Caco-2 (cell line): ENCODE measurements around the gene RNU5D-1. TPM values are rescaled to one million over a fixed set of nuclear protein-coding genes. Genes with fewer than 3 reads are reported as not detected.

ENCODE experiments used
- BruUV-seq: library from RNA; stranded (reverse); fragments of 400-500 nt; replicated peaks from 2 replicates; lab custom pipeline; 2021; lab: Mats Ljungman, UMichigan
- CTCF ChIA-PET: fragments of 300-600 bp; sonication (Branson Sonifier 250); formaldehyde crosslinking; loops from one replicate; lab custom pipeline; 2022; ENCODE audit warnings: antibody characterized with exemption; lab: Charles Lee
- POLR2A ChIA-PET: fragments of 300-600 bp; sonication (Branson Sonifier 250); formaldehyde crosslinking; loops from one replicate; lab custom pipeline; 2022; ENCODE audit warnings: antibody characterized with exemption; lab: Charles Lee
- DNase-seq, 2 experiments: peaks; one replicate each; pipeline versions ENCODE4 v3.0.0 to v3.0.0-alpha.2; 2020 to 2022
- H3K27me3 ChIP-seq: replicated peaks from 2 replicates; pipeline ENCODE4 v1.6.0; 2011; ENCODE audit warnings: low read length; ENCODE audit not compliant: control insufficient read depth, insufficient read depth
- H3K36me3 ChIP-seq: 2 replicates; pipeline ENCODE4 v1.5.1; 2011; ENCODE audit warnings: low read length; ENCODE audit not compliant: control insufficient read depth, insufficient read depth
- H3K4me1 ChIP-seq: fragments of 250-450 bp; sonication (Bioruptor Pico); 2 replicates; pipeline ENCODE4 v1.5.1; 2020; ENCODE audit warnings: mild to moderate bottlenecking
- H3K4me3 ChIP-seq: 2 replicates; pipeline ENCODE4 v1.5.1; 2011; ENCODE audit warnings: low read depth, mild to moderate bottlenecking, control low read depth, low read length
- H3K9me3 ChIP-seq: fragments of 250-450 bp; sonication (Bioruptor Pico); 2 replicates; pipeline ENCODE4 v1.5.1; 2020; ENCODE audit warnings: mild to moderate bottlenecking, moderate library complexity
- H3K27ac Mint-ChIP-seq: one replicate; pipeline ENCODE4 v1.8.0; 2022; ENCODE audit warnings: mixed read lengths; ENCODE audit not compliant: unreplicated experiment
- H3K27me3 Mint-ChIP-seq: one replicate; pipeline ENCODE4 v1.8.0; 2022; ENCODE audit warnings: mixed read lengths; ENCODE audit not compliant: insufficient read depth, unreplicated experiment
- H3K36me3 Mint-ChIP-seq: one replicate; pipeline ENCODE4 v1.8.0; 2022; ENCODE audit warnings: mild to moderate bottlenecking, mixed read lengths; ENCODE audit not compliant: insufficient read depth, unreplicated experiment
- H3K4me1 Mint-ChIP-seq: one replicate; pipeline ENCODE4 v1.8.0; 2022; ENCODE audit warnings: low read depth, mixed read lengths; ENCODE audit not compliant: unreplicated experiment
- H3K4me3 Mint-ChIP-seq: one replicate; pipeline ENCODE4 v1.8.0; 2022; ENCODE audit warnings: mild to moderate bottlenecking, moderate library complexity, mixed read lengths; ENCODE audit not compliant: unreplicated experiment
- H3K9me3 Mint-ChIP-seq: one replicate; pipeline ENCODE4 v1.8.0; 2022; ENCODE audit warnings: mixed read lengths; ENCODE audit not compliant: unreplicated experiment
- CTCF ChIP-seq, 2 experiments: fragments of 200-600 bp in 1 of 2; IDR thresholded peaks; 1 replicate in 1 of 2; 2 replicates in 1 of 2; pipeline versions ENCODE4 v1.5.1 to v1.8.0; 2011 to 2022; ENCODE audit warnings: antibody characterized with exemption in 1 of 2, control low read depth in 1 of 2, inconsistent platforms in 1 of 2, low read depth in 1 of 2, low read length in 1 of 2, mild to moderate bottlenecking in 1 of 2, moderate library complexity in 1 of 2; ENCODE audit not compliant: insufficient read depth in 1 of 2, severe bottlenecking in 1 of 2, unreplicated experiment in 1 of 2
- intact Hi-C: fragments of 100-400 bp; cut with micrococcal nuclease; formaldehyde crosslinking; loops from one replicate; pipeline ENCODE4 v1.10.0; 2022; ENCODE audit not compliant: unreplicated experiment
- total RNA-seq: library from RNA; stranded (reverse); gene quantifications from 2 replicates; pipeline ENCODE4 v1.2.3, GENCODE V29; 2022

RNU5D-1 gene
- total RNA-seq, 1 experiment from 2014 or later, result 16.3 TPM

- H3K9me3 ChIP-seq, result no peaks in the 10 kb centered on the region
- ChIA-PET CTCF (interaction anchor here (1.0 kb wide), 1 partner anchor 9 kb away, joined by 5 read pairs; the partner anchor contains the start of gene RNU5D-1), POLR2A (interaction anchor here (0.6 to 1.7 kb wide), 10 partner anchors 9 to 508 kb away, joined by 3 to 46 read pairs (median 6); partner anchors contain the start of genes DMAP1, PLK3, RNU5D-1 and TMEM53)
- no peaks in the 10 kb centered on the region for H3K4me1 ChIP-seq
- peaks cover 8% of the 10 kb centered on the region for H3K36me3 Mint-ChIP-seq
- no peaks in the 10 kb centered on the region for H3K9me3 Mint-ChIP-seq
- H3K36me3 ChIP-seq, result no peaks in the 10 kb centered on the region
- peak; percentile 70 to 87 for DNase-seq
- no peaks in the 10 kb centered on the region for H3K27me3 ChIP-seq
- H3K27me3 Mint-ChIP-seq, result no peaks in the 10 kb centered on the region
- peaks cover 3% of the 10 kb centered on the region for H3K4me1 Mint-ChIP-seq
- no peak for TF ChIP-seq CTCF (IDR thresholded peaks at IDR 0.05; ENCODE audit: insufficient read depth in 1 of 2, low read depth in 1 of 2, low read length in 1 of 2, severe bottlenecking in 1 of 2, unreplicated experiment in 1 of 2)
- H3K4me3 Mint-ChIP-seq, result no peak overlapping the region
- intact Hi-C loops, result no loop called here
- TSS peak; percentile 99 for BruUV-seq
- H3K27ac Mint-ChIP-seq, result peak overlapping the region; percentile 80
- H3K4me3 ChIP-seq, result no peak overlapping the region
These were observed 9.2 kb downstream of the RNU5D-1 start for GRCh38 chr1:44721485-44722361.

DNA sequence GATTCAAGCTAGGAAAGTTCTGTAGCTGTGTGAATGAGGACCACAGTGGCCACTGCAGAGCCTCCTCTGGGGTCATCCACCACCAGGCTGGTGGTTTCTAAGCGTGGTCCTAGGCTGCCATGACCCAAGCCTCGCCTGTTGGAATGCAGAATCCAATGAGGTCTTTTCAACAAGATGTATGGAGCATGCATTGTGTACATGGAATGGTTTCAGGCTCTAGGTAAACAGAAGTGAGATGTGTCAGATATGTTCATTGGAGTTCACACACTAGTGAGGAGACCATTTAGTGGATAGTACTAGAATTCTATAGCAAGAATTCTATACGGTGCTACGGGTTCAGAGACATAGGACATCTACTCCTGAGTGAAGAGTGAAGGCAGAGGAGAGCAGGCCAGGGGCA lies 10.7 kb downstream of the RNU5D-1 start:
- Mint-ChIP-seq H3K4me1 (no peaks in the 10 kb centered on the region), H3K9me3 (no peaks in the 10 kb centered on the region), H3K4me3 (no peak overlapping the region), H3K27me3 (no peaks in the 10 kb centered on the region), H3K36me3 (peaks cover 12% of the 10 kb centered on the region), H3K27ac (no peak overlapping the region)
- Histone ChIP-seq H3K4me3 (no peak overlapping the region), H3K4me1 (0 out of 2 replicates have a peak, but pooled peaks cover 1% of the 10 kb centered on the region), H3K36me3 (no peaks in the 10 kb centered on the region), H3K27me3 (no peaks in the 10 kb centered on the region), H3K9me3 (no peaks in the 10 kb centered on the region)
- intact Hi-C loops, result no loop called here
- ChIA-PET CTCF (no interaction called here), POLR2A (interaction anchor here (0.7 kb wide), 1 partner anchor 204 kb away, joined by 10 read pairs; no protein-coding TSS in a partner anchor)
- no TSS peak for BruUV-seq
- DNase-seq, result no peak
- no peak for TF ChIP-seq CTCF (IDR thresholded peaks at IDR 0.05; ENCODE audit: insufficient read depth in 1 of 2, low read depth in 1 of 2, low read length in 1 of 2, severe bottlenecking in 1 of 2, unreplicated experiment in 1 of 2)

- no peak for TF ChIP-seq CTCF (IDR thresholded peaks at IDR 0.05; ENCODE audit: insufficient read depth in 1 of 2, low read depth in 1 of 2, low read length in 1 of 2, severe bottlenecking in 1 of 2, unreplicated experiment in 1 of 2)
- H3K4me3 ChIP-seq, result no peak overlapping the region
- 0 out of 2 replicates have a peak, but pooled peaks cover 6% of the 10 kb centered on the region for H3K4me1 ChIP-seq
- Mint-ChIP-seq H3K27me3 (no peaks in the 10 kb centered on the region), H3K9me3 (no peaks in the 10 kb centered on the region), H3K4me3 (no peak overlapping the region), H3K36me3 (peaks cover 12% of the 10 kb centered on the region), H3K4me1 (no peaks in the 10 kb centered on the region), H3K27ac (no peak overlapping the region)
- intact Hi-C loops, result no loop called here
- no peaks in the 10 kb centered on the region for H3K36me3 ChIP-seq
- no peak for DNase-seq
- CTCF ChIA-PET, result no interaction called here
- POLR2A ChIA-PET, result no interaction called here
- no peaks in the 10 kb centered on the region for H3K27me3 ChIP-seq
- BruUV-seq, result no TSS peak
- no peaks in the 10 kb centered on the region for H3K9me3 ChIP-seq
These were observed 11.7 kb downstream of the RNU5D-1 start for GRCh38 chr1:44719318-44719717.
